ENCODE data around the gene ATG13.
"Not testable (repeated sequence)": the region's sequence is repeated elsewhere in the genome, so short reads cannot be mapped to it uniquely, and the experiment has no call there.

The ATG13 gene

DNA sequence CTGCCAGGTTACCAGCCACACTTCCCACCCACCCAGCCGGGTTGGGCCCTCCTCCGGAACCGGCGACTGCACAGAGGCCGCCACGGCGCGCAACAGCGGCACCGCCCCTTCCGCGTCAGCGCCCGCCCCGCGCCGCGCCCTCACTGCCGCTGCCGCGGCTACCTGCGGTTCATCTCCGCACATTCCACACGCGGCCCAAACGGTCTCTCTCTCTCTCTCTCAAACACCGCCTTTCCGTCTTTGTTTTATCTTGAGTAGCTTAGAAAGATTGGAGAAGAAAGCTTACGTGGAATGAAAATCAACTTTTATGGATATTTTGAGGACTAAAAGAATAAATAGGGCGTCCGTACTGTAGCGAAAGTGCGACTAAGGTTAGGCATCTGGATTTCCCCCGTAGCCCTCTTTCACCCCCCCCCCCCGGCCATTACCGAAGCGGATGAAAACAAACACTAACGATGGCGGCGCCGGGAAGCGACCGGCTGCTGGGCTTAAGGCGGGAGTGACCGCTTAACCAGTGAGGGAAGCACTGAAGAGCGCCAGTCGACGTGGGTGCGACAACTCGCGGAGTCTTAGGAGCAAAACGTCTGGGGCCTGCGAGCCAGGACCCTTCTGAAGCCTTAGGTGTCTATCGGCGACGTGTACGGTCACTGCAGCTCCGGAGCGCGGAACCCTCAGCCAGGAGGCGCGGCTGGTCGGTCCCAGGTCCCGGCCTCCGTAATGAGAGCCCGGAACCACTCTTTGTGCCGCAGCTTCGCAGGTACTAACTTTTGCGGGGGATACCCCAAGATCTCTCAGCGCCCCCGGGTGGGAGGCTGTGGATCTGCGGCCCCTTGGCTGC is at the start of gene ATG13, which contains the start of gene HARBI1:
TSS of gene ATG13 (plus strand) at position 420 of the 838 bp plus-strand sequence. CDS start 26,739 bp downstream, outside the sequence.
TSS of gene HARBI1 (minus strand) at position 94 of the 838 bp plus-strand sequence. CDS start 990 bp downstream, outside the sequence.
- peak; percentile 74 to 92 (median 84) for DNase-seq

DNA sequence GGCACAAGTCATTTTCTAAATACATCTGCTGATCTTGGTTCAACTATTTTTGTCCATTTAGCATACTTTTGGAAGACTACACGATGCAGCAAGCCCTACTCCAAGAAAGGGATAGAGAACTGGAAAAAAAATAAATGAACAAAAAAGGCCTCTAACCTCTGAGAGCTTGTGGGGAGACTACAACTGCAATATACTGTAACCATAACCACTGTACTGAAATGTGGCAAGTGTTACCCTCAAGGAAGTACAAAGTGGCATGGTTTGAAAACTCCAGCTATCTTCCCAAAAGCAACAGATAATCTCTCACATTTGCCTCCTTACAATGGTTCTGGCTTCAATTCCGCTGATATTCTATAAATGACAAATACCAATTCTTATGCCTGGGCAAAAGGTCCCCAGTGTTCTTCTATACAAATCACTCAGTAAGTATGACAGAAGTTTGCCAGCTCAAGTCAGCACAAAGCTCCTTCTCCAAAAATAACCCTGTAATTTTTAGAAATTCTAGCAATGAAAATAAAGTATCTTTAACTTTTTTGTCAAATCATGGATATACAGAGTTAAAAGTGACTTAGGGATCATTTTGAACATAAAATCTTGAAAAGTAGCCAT is 46.5 kb upstream of the ATG13 start:
- DNase-seq = no peak

DNA sequence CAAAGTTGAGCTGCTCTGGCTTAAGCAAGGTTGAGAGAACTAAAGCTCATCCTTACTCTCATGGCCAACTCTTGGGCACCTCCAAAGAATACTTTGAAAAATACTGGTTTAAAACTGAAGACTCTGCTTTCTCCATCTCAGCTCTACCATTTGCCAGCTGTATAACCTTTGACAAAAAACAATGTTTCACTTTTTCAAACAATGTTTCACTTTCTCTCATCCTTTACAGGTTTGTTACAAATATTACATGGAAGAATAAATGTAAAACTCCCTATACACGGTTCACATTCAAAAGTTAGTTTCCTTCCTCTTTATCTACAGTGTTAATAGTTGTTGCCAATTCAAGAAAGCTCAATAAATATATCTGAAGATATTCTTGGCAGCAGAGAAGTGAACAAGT is 42.7 kb upstream of the ATG13 start:
- DNase-seq = no peak

DNA sequence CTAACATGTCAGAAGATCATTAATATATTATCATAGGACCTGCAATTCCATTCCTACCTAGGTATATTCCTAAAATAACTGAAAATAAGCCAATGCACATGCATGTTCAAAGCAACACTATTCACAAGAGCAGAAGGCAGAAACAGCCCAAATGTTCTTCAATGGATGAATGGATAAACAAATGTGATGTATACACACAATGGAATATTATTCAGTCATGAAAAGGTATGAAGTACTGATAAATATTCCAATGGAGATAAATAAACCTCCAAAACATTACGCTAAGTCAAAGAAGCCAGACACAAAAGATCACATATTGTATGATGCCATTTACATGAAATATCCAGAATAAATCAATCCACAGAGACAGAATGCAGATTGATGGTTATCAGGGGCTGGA is 40.3 kb upstream of the ATG13 start:
- no peak for DNase-seq

DNA sequence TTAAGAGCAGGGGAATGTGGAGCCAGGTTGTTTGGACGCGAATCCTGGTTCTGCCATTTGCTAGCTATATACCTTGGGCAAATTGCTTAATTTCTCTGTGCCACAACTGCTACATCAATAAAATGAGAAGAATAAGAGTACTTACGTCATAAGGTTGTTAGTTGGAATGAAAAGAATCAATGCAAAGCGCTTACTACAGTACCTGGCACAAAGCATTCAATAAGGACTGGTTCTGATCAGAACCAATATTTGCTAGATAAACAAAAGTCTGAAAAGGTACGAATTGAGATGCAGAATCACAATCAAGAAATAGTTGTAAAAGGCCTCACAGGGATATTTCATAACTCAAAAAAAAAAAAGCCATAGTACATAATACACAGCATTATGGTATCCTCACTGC is 34.8 kb upstream of the ATG13 start:
- DNase-seq = no peak

DNA sequence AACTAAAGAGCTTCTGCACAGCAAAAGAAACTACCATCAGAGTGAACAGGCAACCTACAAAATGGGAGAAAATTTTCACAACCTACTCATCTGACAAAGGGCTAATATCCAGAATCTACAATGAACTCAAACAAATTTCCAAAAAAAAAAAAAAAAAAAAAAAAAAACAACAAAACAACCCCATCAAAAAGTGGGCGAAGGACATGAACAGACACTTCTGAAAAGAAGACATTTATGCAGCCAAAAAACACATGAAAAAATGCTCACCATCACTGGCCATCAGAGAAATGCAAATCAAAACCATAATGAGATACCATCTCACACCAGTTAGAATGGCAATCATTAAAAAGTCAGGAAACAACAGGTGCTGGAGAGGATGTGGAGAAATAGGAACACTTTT is 33.8 kb upstream of the ATG13 start:
- not testable (repeated sequence) for DNase-seq

DNA sequence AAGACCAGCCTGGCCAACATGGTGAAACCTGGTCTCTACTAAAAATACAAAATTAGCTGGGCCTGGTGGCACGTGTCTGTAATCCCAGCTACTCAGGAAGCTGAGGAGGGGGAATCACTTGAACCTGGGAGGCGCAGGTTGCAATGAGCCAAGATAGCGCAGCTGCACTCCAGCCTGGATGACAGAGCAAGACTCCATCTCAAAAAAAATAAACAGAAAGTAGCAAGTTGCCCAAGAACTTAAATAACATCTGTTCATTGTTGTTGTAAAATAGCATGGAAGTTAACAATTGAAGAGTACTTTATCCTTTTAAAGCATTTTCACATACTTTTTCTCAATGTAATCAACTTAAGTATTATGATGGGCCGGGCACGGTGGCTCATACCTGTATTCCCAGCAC is 29.2 kb upstream of the ATG13 start:
- no peak for DNase-seq

DNA sequence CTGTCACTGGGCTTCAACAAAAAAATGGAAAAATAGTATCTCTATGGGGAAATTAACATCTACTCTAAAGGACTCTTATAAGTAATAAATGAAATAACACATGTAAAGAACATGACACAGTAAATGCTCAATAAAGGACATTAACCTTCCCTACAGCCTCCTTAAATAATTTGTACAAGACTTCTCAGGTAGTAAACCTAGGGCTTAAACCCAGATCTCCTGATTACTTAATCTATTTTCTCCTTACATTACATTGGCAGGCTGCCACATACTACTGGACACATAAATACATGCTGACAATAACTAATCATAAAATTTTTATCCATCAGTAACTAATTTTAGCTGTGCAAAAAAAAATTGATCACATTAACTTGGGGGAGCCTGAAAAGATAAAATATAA is 28.4 kb upstream of the ATG13 start:
- no peak for DNase-seq

DNA sequence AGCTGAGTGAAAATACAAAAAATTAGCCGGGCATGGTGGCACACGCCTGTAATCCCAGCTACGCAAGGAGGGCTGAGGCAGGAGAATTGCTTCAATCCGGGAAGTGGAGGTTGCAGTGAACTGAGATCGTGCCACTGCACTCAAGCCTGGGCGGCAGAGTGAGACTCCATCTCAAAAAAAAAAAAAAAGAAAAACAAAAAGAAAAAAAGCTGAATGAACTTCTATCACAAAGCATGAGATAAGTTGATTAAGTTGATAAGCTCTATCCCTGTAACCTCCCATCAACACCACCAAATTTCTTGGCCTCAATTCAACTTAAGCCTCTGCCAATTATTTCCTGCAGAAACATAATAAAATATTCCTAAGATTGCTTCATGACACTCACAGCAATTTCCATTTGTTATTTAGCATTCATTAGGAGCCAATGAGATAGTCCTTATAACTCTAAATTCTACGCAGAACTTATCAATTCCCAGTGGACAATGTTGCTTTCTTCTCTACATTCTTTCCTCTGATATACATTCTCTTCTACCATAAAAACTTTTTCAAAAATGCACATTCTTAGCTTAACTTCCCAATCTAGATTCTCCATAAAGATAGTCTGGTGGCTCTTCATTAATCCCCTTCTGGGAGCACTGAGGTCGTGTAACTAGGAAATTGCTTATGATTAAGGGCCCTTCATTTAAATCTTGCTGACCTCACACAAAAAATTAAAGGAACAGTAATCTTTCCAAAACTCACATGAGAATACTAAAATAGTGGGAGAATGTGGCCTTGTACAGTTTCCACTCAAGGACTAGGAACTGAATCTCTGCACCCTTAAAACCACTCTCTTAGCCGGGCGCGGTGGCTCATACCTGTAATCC is 26.4 kb upstream of the ATG13 start:
- no peak for DNase-seq

DNA sequence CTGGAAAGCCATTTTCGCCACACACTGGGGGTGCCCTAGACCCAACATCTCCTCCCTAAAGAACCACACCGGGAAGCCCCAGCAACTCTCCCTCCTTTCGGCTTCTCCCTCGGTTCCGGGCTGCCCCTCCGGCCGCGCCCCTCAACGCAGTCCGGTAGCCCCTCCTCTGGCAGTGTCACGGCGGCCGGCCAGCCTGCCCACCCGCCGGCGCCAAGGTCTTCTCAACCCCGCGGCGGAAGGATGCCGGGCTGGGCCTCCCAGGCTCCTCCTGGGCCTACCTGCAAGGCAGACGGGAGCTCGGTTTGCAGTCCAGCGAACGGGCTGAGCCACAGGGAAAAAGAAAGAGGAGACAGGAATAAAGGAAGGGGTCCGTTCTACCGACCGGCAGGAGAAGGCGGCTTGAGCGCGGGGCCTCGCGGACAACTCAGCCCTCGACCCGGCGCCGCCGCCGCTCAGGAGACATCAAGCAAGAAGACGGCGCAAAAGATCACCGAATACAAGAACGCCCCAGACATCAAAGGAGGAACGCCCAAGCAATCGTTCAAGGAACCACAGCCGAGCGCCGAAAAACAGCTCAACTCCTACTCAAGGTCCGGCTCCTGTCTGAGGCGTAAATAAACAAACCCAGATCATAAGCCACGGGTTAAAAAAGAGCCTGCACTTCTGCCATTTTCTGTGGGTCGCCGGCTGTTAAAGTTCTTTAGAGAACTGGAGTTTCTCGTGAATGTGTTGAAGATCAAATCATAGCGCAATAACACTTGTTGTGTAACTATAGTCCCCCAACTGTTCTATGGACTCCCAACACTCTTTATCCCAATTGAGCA is 23.6 kb upstream of the ATG13 start, which contains the start of gene AMBRA1:
TSS of gene AMBRA1 (minus strand) at position 474 of the 824 bp plus-strand sequence. CDS start 45,643 bp downstream, outside the sequence.
- DNase-seq = peak; percentile 41 to 67 (median 54)

DNA sequence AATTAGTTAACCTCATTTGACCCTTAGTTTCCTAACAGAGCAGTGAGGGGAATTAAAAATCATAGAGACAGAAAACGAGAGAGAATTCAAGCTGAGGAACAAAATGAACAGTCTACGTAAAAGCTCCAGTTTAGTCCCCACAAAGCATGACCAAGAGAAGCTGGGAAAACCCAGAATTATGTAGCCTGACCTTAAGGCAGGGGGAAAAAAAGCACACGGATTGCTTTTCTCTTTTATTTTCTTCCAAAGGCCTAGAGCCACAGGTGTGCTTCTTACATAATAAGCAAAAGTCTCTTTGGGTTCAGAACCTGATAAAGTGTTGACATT is 23.0 kb upstream of the ATG13 start:
- no peak for DNase-seq

DNA sequence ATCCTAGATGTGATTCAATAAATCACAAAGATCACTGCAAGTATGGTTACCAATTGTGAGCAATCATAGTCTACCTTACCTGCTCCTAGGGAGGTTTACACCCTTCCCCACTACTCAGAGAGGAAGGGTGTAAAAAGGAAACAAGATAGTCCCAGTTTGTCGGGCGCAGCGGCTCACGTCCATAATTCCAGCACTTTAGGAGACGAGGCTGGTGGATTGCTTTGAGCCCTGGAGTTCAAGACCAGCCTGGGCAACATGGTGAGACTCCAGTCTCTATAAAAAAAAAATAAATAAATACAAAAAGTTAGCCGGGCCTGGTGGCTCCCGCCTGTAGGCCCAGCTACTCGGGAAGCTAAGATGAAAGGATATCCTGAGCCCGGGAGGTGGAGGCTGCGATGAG is 22.6 kb upstream of the ATG13 start:
- no peak for DNase-seq

DNA sequence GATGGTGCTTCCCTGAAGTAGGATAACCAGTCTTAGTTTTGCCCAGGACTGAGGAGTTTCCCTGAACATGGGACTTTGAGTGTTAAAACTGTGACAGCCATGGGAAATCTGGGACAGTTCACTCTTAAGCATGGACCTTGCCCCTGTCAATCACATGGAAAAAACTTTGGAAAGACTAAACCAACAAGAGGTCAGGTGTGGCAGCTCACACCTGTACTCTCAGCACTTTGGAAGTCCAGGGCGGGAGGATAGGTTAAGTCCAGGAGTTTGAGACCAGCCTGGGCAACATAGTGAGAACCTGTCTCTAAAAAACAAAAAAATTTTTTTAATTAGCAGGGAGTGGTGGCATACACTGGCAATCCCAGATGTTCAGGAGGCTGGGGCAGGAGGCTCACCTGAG is 20.2 kb upstream of the ATG13 start:
- no peak for DNase-seq

DNA sequence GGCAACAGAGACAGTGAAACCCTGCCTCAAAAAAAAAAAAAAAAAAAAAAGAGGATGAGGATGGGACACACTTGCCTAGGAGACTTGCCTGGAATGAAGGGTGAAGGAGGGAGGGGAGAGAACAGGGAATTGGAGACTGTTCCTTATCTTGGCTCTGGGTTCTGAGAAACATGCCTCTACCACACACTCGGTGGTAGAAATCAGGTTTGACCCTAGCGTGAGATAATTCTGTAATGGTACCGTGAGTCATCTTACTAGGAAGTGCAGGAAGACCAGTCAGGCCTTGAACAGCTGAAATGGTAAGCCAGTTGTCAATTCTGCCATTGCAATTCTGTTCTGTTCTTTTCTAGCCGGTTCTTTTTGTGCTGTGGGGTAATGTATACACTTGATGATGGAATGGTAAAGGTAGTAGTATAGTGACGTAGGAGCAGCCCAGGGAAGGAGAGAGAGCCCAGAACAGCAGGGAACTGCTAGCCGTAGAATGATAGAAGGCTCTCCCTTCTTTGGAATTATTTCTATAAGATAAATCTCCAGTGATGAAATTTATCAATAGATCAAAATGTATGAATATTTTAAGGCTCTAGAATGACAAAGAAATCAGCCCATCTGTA is 19.6 kb upstream of the ATG13 start:
- no peak for DNase-seq

DNA sequence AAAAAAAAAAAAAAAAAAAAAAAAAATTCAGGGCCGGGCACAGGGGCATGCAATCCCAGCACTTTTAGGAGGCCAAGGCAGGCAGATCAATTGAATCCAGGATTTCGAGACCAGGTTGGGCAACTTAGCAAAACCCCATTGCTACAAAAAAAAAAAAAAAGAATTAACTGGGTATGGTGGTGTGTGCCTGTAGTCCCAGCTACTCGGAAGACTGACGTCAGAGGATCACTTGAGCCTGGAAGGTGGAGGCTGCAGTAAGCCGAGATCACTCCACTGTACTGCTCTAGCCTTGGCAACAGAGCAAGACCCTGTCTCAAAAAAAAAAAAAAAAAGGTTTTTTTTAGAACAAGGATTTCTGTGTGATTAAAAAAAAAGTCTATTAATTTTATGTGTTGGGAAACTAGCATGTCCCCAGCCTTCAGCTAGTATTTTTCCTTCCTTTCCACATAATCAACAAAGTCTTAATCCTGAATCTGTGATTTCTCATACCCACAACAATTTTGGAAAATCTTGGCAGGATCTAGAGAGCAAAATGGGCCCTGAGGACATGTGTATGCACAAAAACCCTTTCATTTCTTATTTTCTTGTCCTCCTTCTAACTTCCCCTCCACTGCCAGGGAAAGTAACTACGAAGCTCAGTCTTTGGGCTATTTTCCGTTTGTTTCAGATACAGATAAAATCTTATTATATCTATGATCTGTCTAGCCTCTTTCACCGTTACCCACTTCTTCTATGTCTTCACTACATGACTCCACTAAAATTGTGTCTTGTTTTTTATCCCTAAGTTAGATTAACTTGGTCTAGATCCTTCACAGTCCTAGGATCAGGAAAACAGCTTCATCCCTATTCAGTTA is 17.8 kb upstream of the ATG13 start:
- DNase-seq = no peak

DNA sequence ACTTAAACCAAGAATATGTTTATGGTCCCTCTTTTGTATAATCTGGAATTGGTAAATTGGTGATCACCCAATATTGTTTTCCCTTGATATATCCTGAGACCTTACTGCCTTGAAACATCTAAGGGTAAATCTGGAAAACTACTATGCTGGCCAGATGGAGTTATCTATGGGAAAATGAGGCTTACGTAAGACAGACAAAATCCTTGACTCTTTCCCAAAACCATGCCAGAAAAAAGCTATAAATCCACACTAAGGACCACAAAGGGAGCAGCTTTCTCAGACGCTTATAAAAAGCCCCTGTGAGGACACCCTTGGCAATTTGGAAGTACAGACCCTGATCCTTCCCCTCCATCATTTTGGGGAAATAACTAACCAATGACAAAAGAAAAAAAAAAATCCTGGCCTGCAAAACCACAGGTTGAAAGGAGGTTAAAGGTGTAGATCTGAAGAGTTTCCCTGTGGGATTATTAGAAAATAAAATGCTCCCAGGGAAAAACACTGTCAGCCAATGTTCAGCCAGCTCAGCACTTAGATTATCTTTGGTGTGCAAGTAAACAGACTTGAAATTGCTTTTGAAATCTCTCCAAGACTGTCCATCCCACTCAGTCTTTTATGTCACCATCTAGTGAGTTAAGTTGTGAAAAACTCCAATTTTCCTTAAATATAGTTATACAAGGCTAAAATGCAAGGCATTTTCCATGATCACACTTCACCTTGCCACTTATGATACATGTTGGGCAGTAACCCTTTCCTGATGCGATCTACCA is 17.0 kb upstream of the ATG13 start:
- no peak for DNase-seq

DNA sequence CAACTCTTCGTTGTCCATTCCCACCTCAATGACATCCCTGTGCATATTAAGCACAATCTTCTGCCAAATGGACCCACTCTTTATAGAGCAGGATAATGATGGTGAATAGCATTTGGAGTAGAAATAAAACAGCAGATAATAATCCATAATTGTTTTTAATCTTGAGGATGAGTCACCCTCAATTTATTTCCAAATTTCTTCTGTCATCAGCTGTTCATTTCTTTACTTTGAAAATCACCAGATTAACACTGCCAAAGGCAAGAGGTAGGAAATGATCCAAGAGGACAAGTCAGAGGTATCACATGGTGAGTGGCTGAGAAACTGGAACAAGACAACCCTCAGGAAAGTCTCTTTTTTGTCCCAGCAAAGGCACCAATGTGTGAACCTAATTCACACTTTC is 16.2 kb upstream of the ATG13 start:
- DNase-seq = no peak

DNA sequence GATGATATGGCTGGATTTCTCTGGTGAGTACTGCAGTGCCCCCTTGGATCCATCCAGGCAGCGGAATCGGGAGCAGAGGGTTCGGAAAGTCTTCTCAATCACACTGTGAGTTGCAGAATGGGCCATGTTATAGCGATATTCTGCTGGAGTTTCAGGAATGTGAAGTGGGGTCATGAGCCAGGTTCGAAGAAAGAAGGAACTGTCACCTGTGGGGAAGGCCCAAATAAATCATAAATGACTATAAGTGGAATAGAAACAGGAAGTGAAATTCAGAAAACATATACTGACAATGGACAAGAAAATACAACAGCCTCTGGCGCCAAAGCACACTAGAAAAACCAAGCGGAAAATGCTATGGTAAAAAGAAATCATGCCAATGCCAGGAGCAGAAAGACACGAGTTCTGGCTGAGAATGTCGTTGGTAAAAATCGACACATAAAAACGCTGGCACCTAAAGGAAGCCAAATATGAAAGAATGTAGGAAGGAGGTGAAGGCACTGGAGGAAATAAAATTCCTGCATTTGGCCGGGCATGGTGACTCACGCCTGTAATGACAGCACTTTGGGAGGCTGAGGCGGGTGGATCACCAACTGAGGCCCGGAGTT is 13.5 kb upstream of the ATG13 start:
- DNase-seq = no peak

DNA sequence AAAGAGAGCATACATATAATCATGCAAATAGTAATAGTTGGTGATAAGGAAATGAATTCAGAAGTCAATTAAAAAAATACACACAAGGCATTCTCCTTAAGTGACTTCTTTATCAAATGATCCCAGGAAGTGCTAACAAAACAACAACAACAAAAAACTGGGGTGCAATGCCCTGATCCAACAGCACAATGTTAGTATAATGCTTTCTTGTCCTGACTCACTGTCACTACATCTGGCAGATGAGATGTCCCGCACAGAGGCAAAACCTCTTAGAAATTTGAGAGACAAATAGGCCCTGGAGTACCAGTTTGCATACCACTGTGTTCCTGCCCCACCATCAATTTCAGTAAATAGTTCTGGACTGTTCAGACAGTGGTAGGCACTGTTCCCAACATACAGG is 12.6 kb upstream of the ATG13 start:
- no peak for DNase-seq

DNA sequence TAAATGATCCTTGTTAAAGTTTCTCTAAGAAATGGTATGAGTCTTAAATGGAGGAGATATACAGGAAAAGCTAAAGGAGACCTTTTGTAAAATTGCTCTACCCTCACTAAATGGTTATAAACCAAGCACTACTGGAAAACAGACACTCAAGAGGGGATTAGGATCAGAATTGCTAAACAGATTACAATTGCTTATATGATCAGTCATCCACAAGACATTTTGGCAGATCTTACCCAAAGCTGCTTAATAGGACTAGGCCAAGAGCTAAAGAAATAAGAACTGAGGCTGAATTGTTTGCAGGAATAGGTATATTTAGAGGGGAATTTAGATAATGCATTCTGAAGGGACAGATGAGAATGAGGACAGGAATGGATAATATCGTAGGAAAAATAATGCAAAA is 9.8 kb upstream of the ATG13 start:
- DNase-seq = no peak
